LNCAP (cell line): Measurements from ENCODE around the gene SDC1.

Experiments
- CTCF ChIP-seq: fragments of 450-650 bp; IDR thresholded peaks from 2 replicates; pipeline ENCODE4 v1.5.1; 2017; ENCODE audit warnings: mild to moderate bottlenecking

SDC1 gene

DNA sequence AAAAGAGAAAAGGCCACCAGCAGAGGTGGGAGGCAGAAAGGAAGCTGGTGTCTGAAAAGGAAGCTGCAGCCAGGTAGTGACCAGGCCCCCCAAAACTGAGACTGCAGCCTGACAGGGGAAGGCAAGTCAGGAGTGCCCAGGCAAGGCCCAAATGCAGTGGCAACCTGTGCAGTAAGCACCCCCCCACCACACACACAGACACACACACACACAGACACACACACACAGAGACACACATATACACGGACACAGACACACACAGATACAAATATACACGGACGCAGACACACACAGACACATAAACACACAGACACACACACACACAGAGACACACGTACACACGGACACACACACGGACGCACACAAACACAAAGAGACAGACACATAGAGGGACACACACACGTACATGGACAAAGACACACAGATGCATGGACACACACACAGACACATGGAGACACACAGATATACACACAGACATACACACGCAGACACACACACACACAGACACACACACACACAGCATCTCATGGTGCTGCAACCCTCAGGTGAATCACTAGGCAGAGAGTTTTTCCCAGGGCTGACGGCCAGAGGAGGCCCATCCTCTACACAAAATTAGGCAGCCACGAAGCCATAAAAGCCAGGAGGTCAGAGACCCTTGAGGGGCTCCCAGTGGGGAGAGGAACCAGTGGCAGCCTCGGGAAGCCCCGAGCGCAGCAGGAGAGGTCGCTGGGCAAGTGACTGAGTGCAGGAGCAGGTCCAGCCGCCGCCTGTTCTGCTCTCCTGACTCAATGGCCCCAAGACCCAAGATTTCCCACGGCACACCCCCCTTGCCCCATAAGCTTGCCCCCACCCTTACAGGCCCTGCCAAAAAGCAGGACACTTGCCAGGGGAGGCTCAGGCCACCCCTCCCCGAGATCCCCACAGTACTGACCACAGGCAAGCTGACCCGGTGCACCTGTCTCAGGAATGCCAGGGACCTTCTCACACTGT is 6.3 kb downstream of the SDC1 start:
- TF ChIP-seq CTCF: no peak

DNA sequence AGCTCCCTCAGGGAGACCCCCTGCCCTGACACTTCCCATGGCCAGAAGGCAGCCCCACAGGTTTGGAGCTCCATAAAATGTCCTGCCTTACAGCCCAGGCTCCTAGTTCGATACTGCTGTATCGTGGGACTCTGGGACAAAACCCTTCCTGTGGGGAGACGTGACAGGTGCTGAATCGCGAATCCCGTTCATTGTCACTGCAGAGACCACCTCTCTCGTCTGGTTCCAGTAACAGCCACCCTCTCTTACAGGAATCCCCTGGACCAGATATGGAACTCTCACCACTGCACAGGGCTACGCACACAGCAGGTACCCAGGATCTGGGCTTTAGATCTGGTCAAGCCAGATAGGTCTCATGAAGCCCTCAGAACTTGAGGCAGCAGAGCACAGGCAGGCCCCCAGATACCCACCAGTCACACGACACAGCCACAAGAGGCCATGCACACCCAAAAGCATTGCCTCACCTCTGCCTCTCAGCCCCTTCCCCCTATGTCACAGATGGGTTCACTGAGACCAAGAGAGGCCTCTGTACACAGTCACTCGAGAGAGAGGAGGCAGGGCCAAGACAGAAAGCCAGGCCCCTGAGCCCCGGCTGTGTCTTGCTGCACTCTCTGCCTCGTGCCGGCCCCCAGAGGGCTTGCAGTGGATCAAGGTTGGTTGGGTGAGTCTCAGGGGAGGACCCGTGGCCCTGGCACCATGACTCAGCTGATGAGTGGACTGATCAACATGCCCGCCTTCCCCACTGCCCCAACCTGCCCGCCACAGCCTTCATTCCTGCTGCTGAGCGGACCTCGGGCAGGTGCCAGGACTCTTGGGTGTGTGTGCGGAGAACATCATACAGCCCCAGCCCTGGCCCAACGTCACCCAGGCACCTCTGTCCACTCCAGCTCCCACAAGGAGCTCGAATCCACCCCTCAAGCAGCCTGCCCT is 7.6 kb downstream of the SDC1 start:
- no peak for TF ChIP-seq CTCF

- TF ChIP-seq CTCF: no peak
Measured at GRCh38 chr2:20216130-20217025, 8.6 kb downstream of the SDC1 start.

DNA sequence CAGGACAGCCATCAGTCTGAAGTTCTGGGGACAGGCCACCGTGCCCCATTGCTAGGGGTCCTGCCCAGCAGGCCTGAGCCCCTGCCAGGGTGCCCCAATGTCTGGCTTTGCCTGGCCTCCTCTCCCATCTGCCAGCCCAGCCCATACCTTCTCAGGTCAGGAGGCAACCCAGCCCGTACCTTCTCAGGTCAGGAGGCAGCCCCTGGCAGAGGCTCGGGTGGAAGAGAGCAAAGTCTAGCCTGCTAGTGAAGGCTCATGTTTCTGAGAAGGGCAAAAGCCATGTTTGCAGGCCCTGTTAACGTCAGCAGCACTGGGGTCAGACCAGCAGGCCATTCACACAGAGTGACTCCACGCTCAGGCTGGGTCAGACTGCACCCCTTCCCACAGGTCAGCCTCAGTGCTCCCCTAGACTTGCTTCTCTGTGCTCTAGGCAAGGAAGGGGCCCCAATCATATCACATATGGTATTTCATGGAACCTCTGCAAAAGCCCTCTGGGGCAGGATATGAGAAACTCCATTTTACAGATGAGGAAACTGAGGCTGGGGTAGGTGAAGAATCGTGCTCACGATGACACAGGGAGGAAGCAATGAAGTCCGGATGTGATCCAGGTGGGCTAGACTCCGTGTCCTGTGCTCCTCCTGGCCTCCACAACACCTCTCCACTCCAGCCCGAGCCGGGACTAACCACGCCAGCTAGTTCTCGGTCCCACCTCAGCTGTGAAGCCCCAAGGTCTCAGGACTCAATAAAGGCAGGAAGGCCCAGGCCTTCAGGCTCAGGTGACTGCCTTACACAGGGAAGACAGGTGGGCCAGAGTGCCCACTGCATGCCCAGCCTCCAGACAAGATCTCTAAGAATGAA is 9.5 kb downstream of the SDC1 start:
- TF ChIP-seq CTCF: no peak

- no peak for TF ChIP-seq CTCF
Measured at GRCh38 chr2:20214566-20215182, 10.3 kb downstream of the SDC1 start.

DNA sequence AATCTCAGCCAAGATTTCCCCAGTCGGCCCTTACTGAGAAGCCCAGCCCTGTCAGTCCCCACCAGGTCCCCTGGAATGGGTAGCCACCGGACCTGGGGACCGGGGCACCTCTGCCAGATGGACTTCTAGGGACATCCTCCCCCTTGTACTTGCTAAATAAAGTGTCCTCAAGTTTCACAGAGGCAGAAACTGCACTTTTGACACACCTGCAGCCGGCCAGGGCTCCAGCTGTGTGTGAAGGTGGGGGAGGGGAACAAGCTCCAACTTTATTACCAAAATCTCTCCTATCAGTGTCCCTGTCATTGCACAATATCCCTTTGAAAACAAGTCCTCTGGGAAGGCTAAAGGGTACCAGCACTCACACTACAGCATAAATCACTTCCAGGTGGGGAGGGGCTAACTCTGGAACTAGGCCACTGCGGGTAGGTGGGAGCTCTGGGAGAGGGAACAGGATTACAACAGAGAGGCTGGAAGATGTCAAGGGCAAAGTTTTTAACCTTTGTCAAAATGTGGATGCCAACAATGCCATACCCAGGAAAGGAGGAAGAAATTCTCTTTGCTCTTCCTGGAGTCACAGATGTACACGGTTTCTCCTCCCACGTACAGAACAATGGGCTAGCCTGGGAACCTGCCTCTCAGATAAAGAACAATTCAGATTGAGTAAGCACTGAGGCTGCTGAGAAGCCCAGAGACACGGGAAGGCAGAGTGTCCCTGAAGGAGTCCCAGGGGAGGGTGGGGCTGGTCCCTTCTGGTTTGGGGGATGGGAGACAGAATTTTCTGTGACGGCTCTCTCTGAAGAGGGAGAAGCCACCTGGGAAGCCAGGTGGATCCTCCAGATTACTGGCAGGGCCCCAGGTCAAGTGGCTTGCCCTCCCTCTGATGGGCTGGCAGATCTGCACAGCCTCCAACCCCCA is 11.0 kb downstream of the SDC1 start:
- no peak for TF ChIP-seq CTCF
